Tibial artery (tissue), 4 donors: Measurements from ENCODE around the gene FAM151B.

Experiments used
- DNase-seq, 2 donors: peaks; one replicate each; pipeline ENCODE4 v3.0.0-alpha.2; 2019
- H3K27ac ChIP-seq, 2 donors: fragments of 200-600 bp; sonication (generic) in 1 of 2; 1 replicate in 1 of 2; 2 replicates in 1 of 2; pipeline ENCODE4 v1.5.1; 2018 to 2019; ENCODE audit warnings: mild to moderate bottlenecking in 1 of 2
- H3K27me3 ChIP-seq, 2 donors: fragments of 200-600 bp; sonication (generic) in 1 of 2; one replicate each; pipeline versions ENCODE4 v1.5.1 to v1.6.0; 2016 to 2019
- H3K36me3 ChIP-seq, 3 donors: fragments of 200-600 bp; sonication (generic) in 2 of 3; one replicate each; pipeline ENCODE4 v1.5.1; 2016 to 2019; ENCODE audit warnings: mild to moderate bottlenecking in 2 of 3
- H3K4me1 ChIP-seq, 4 donors: fragments of 200-600 bp; sonication (generic) in 2 of 4; 1 replicate in 3 of 4; 2 replicates in 1 of 4; pipeline ENCODE4 v1.5.1; 2016 to 2019
- H3K4me3 ChIP-seq, 2 donors: fragments of 200-600 bp; sonication (generic) in 1 of 2; 1 replicate in 1 of 2; 2 replicates in 1 of 2; pipeline ENCODE4 v1.5.1; 2018 to 2019; ENCODE audit warnings: mild to moderate bottlenecking in 2 of 2
- H3K9me3 ChIP-seq, 3 donors: fragments of 200-600 bp; sonication (generic) in 1 of 3; one replicate each; pipeline ENCODE4 v1.5.1; 2016 to 2019
- intact Hi-C: fragments of 100-400 bp; cut with DNase I; formaldehyde crosslinking; loops from one replicate; pipeline ENCODE4 v1.15.0; 2023; ENCODE audit warnings: low total_unique reads
- TF ChIP-seq, protein P1 (sequence below), 2 experiments: fragments of 200-600 bp in 1 of 2; fragments of 450-650 bp in 1 of 2; IDR thresholded peaks; one replicate each; pipeline ENCODE4 v1.5.1; 2017 to 2019; ENCODE audit warnings: antibody characterized with exemption in 2 of 2, mild to moderate bottlenecking in 1 of 2, moderate library complexity in 1 of 2

FAM151B gene

DNA sequence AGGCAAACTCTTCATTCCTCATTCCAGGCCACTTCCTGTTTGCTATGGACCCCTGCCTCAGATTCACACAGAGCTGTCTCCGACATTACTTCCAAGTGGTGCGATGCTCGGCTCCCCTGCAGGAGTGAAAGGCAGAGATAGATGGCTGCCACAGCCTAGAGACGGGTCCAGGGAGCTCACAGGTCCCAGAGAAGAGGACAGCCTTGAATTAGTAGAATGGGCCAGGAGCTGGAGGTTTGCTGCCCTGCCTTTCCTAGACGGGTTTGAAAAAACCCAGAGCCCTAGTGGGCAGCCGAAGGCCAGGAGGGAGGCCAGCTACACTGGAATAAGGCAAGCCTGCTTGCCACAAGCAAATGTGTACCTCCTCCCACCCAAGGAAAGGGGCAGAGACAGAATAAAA, 80.4 kb downstream of the FAM151B start:
- Histone ChIP-seq H3K27me3 (peaks cover 0 to 41% of the 10 kb centered on the region in 2 donors), H3K4me3 (no peak overlapping the region), H3K27ac (no peak overlapping the region), H3K36me3 (no peaks in the 10 kb centered on the region), H3K4me1 (peaks cover 0 to 17% (median 16%) of the 10 kb centered on the region in 4 donors), H3K9me3 (no peaks in the 10 kb centered on the region)
- TF ChIP-seq, protein P1, sequence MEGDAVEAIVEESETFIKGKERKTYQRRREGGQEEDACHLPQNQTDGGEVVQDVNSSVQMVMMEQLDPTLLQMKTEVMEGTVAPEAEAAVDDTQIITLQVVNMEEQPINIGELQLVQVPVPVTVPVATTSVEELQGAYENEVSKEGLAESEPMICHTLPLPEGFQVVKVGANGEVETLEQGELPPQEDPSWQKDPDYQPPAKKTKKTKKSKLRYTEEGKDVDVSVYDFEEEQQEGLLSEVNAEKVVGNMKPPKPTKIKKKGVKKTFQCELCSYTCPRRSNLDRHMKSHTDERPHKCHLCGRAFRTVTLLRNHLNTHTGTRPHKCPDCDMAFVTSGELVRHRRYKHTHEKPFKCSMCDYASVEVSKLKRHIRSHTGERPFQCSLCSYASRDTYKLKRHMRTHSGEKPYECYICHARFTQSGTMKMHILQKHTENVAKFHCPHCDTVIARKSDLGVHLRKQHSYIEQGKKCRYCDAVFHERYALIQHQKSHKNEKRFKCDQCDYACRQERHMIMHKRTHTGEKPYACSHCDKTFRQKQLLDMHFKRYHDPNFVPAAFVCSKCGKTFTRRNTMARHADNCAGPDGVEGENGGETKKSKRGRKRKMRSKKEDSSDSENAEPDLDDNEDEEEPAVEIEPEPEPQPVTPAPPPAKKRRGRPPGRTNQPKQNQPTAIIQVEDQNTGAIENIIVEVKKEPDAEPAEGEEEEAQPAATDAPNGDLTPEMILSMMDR (IDR thresholded peaks at IDR 0.05), result no peak
- intact Hi-C loops, result no loop called here
- DNase-seq, result no peak

DNA sequence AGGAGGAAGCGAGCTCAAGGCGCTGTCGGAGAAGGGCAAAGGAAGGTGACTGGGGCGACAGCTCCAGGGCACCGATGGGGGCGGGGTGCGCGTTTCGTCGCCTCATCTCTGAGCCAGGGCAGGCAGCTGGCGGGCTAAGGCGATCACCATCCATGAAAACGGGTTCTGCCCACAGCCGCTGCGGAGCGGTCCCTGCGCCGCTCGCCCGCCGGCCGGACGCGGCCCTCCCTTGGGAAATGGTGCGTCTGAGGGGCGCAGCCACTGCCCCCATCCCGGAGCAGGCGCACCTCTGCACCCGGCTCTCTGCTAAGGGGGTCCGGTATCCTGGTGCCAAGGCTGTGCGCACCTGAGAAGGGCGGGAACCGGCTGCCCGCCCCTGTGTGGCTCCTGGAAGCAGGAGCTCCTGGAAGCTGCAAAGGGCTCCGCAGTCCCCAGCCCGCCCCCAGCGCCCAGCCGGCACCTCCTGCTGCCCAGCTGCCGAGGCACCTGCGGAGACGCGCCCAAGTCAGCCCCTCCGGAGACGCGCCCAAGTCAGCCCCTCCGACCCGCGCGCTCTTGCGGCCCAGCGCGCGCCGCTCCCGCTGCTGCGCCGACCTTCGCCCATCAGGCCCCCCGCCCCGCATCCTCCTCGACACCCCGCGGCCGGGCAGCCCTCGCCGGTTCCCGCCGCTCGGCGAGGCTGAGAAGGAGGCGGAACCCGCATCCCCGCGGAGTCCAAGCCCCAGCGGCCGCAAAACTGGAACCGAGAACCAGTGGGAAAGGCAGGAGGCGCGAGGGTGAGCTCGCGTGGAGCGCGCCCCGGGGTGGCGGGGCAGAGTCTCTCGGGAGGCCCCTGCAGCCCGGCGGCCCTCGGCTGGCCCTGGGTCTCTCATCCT, 81.4 kb downstream of the FAM151B start:
- TF ChIP-seq, protein P1 (IDR thresholded peaks at IDR 0.05), result no peak
- H3K9me3 ChIP-seq, result no peaks in the 10 kb centered on the region
- H3K27me3 ChIP-seq, result peaks cover 0 to 47% of the 10 kb centered on the region in 2 donors
- peaks cover 0 to 17% (median 16%) of the 10 kb centered on the region in 4 donors for H3K4me1 ChIP-seq
- no peak overlapping the region for H3K27ac ChIP-seq
- peak overlapping the region in 1 of 2 donors; percentile 37 for H3K4me3 ChIP-seq
- H3K36me3 ChIP-seq, result no peaks in the 10 kb centered on the region
- DNase-seq, result no peak
- intact Hi-C loops, result no loop called here

DNA sequence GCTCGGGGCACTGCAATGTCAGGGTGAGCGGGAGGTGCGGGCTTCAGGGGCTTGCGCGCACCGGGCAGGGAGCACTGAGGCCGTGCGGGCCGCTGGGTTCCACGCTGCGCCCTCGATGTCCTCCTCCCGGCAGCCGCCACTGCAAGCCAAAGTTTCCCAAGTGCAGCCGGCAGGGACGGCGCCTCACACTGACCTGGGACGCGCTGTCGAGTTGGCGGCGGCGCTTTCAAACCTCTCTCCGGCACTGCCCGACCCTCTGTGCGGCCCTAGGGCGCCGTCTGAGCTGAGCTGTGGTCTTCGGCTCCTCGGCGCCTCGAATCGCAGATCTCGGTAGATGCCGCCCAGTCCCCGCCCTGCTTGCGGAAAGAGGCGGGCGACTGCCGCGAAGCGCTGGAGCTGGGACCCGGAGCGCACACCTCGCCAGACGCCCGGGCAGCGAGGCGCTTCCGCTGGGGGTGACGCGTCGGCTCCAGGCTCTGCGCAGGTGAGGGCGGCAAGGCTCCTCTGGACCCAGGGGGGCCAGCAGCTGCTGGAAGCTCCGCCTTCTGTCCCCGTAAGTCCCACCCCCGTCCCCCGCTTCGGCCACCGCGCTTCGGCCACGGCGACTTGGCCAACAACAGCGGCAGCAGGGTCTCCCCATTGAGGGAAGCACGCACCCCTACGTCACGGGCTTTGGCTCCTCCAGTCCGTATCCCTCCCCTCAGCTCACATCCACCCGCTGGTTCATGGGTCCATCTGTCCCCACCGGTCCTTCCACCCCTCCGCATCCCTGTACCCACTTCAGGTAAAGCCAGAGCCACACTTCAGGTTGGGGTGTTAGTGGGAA, 82.3 kb downstream of the FAM151B start, which contains the start of gene ANKRD34B:
Gene ANKRD34B (minus strand): TSS at position 320 of the 826 bp plus-strand sequence. CDS start 10,261 bp downstream, outside the sequence.
- H3K4me3 ChIP-seq, result peak within 1 kb of the TSS; percentile 26 to 37
- no peaks in the 10 kb centered on the region for H3K9me3 ChIP-seq
- H3K4me1 ChIP-seq, result peaks cover 0 to 17% (median 16%) of the 10 kb centered on the region in 4 donors
- H3K36me3 ChIP-seq, result no peaks in the 10 kb centered on the region
- H3K27ac ChIP-seq, result no peak within 1 kb of the TSS
- DNase-seq, result no peak
- H3K27me3 ChIP-seq, result peaks cover 0 to 47% of the 10 kb centered on the region in 2 donors
- TF ChIP-seq, protein P1 (IDR thresholded peaks at IDR 0.05), result no peak
- intact Hi-C loops, result no loop called here

DNA sequence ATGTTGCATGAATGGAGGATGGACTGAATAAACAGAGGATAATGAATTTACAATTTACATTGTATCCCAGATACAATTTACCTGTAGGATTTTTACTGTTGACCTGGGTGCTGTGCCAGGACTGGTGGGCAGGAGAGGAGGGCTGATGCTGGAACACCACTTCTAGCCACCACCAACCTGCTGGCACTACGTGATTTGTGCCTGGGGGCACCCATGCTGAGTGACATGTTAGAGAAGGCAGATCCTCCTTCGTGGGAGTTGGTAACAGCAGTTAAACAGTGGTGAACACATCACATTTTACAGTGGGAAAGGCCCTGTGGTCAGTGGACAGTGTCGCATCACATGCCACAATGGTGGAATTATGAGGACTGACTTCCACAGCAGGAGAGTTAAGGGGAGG, 85.2 kb downstream of the FAM151B start:
- no peak overlapping the region for H3K27ac ChIP-seq
- H3K27me3 ChIP-seq, result peaks cover 0 to 47% of the 10 kb centered on the region in 2 donors
- H3K9me3 ChIP-seq, result no peaks in the 10 kb centered on the region
- no peak for DNase-seq
- no peak overlapping the region for H3K4me3 ChIP-seq
- H3K36me3 ChIP-seq, result no peaks in the 10 kb centered on the region
- TF ChIP-seq, protein P1 (IDR thresholded peaks at IDR 0.05), result no peak
- H3K4me1 ChIP-seq, result peaks cover 0 to 17% (median 16%) of the 10 kb centered on the region in 4 donors
- intact Hi-C loops, result no loop called here

DNA sequence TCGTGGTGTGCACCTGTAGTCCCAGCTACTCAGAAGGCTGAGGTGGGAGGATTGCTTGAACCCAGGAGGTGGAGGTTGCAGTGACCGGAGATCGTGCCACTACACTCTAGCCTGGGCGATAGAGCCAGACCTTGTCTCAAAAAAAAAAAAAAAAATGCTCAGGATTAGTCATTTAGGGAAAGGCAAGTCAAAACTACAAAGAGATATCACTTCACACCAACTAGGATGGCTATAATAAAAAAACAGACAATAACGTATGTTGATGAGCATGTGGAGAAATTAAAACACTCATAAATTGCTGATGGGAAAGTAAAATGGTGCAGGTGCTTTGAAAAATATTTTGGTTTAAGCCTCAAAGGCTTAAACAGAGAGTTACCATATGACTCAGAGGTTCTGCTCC, 88.5 kb downstream of the FAM151B start:
- DNase-seq, result no peak
- H3K36me3 ChIP-seq, result no peaks in the 10 kb centered on the region
- intact Hi-C loops, result no loop called here
- H3K9me3 ChIP-seq, result no peaks in the 10 kb centered on the region
- H3K27me3 ChIP-seq, result peaks cover 0 to 14% of the 10 kb centered on the region in 2 donors
- H3K4me1 ChIP-seq, result no peaks in the 10 kb centered on the region
- no peak overlapping the region for H3K4me3 ChIP-seq
- H3K27ac ChIP-seq, result no peak overlapping the region
- TF ChIP-seq, protein P1 (IDR thresholded peaks at IDR 0.05), result no peak
